Spleen (tissue), 13 donors: ENCODE data around the gene LEKR1. TPM values are rescaled to one million over a fixed set of nuclear protein-coding genes. Genes with fewer than 3 reads are reported as not detected.

Experiments used
- DNase-seq: peaks from one replicate; pipeline ENCODE4 v3.0.0-alpha.2; 2020
- H3K27ac ChIP-seq, 8 donors: fragments of 200-600 bp; sonication (generic) in 7 of 8; 1 replicate in 4 of 8; 2 replicates in 4 of 8; pipeline versions ENCODE4 v1.5.0 to v1.8.0; 2016 to 2021; ENCODE audit warnings: inconsistent platforms in 4 of 8, mild to moderate bottlenecking in 4 of 8, moderate library complexity in 1 of 8
- H3K27me3 ChIP-seq, 7 donors: fragments of 200-600 bp; sonication (generic) in 6 of 7; replicated peaks in 1 of 7; 1 replicate in 4 of 7; 2 replicates in 3 of 7; pipeline versions ENCODE4 v1.5.0 to v1.8.0; 2016 to 2021; ENCODE audit warnings: inconsistent platforms in 3 of 7, mild to moderate bottlenecking in 1 of 7
- H3K36me3 ChIP-seq, 6 donors: fragments of 200-600 bp; sonication (generic) in 5 of 6; 1 replicate in 4 of 6; 2 replicates in 2 of 6; pipeline versions ENCODE4 v1.5.0 to v1.8.0; 2016 to 2021; ENCODE audit warnings: inconsistent platforms in 2 of 6
- H3K4me1 ChIP-seq, 6 donors: fragments of 200-600 bp; sonication (generic) in 5 of 6; 1 replicate in 3 of 6; 2 replicates in 3 of 6; pipeline versions ENCODE4 v1.5.0 to v1.8.0; 2016 to 2021; ENCODE audit warnings: inconsistent platforms in 3 of 6
- H3K4me3 ChIP-seq, 8 donors: fragments of 200-600 bp; sonication (generic) in 7 of 8; 1 replicate in 4 of 8; 2 replicates in 4 of 8; pipeline versions ENCODE4 v1.5.0 to v1.8.0; 2016 to 2021; ENCODE audit warnings: inconsistent platforms in 4 of 8, mild to moderate bottlenecking in 4 of 8, moderate library complexity in 2 of 8
- H3K9me3 ChIP-seq, 8 donors: fragments of 200-600 bp; sonication (generic) in 7 of 8; 1 replicate in 4 of 8; 2 replicates in 4 of 8; pipeline versions ENCODE4 v1.5.0 to v1.8.0; 2016 to 2021; ENCODE audit warnings: inconsistent platforms in 4 of 8
- CTCF ChIP-seq, 11 experiments: fragments of 200-600 bp in 7 of 11; fragments of 450-650 bp in 4 of 11; sonication (generic) in 4 of 11; IDR thresholded peaks in 8 of 11; conservative IDR thresholded peaks in 3 of 11; 1 replicate in 7 of 11; 2 replicates in 4 of 11; pipeline versions ENCODE4 v1.4.0 to v1.8.0; 2016 to 2021; ENCODE audit warnings: antibody characterized with exemption in 11 of 11, inconsistent platforms in 4 of 11, mild to moderate bottlenecking in 1 of 11
- POLR2A ChIP-seq, 3 donors: fragments of 450-650 bp; IDR thresholded peaks; one replicate each; pipeline ENCODE4 v1.5.1; 2017; ENCODE audit warnings: antibody characterized with exemption in 3 of 3, mild to moderate bottlenecking in 1 of 3
- POLR2AphosphoS5 ChIP-seq, 3 donors: sonication (generic); formaldehyde crosslinking; IDR thresholded peaks; one replicate each; pipeline ENCODE4 v1.5.1; 2017; ENCODE audit warnings: antibody characterized with exemption in 3 of 3
- WGBS, 5 donors: extraction: QIAGEN DNeasy Blood & Tissue Kit in 3 of 5; methylation state at CpG; one replicate each; pipeline versions ENCODE4 v1.1.5 to v1.1.7; 2013 to 2018; 5-methylcytosine and 5-hydroxymethylcytosine counted together
- intact Hi-C: fragments of 100-400 bp; cut with DNase I; formaldehyde crosslinking; loops from one replicate; pipeline ENCODE4 v1.15.0; 2023; ENCODE audit warnings: low total_unique reads
- long read RNA-seq, 2 donors: transcript quantifications; one replicate each; lab custom pipeline, GENCODE V29; 2026
- polyA plus RNA-seq, 3 donors: library from polyadenylated mRNA; stranded (reverse); fragments of 200-250 nt; gene quantifications; one replicate each; pipeline ENCODE4 v1.2.1, GENCODE V29; 2013
- total RNA-seq, 7 donors: library from RNA; depleted of rRNA in 3 of 7; stranded (reverse); fragments of >200 nt in 3 of 7; fragmentation: NEBNext Ultra II Directional in 4 of 7; extraction: Animal tissue kit (Norgen Biotek cat#: 25700) in 4 of 7; gene quantifications; one replicate each; pipeline versions ENCODE4 v1.1.0 to v1.2.1, GENCODE V29; 2016 to 2021
- donor health status: healthy with polysubstance abuse.
- donor health status: DM: no; HTN: no; CAD: no; lungs with moderate emphysema.
- donor health status: DM: no; HTN: no; CAD: no.
- donor health status: Bipolar disorder and iron deficiency.
- donor health status: healthy.
- donor health status: DM: no; HTN: no; CAD: no.
- donor health status: DM: yes; HTN: yes; CAD: no.

Gene LEKR1
- total RNA-seq = 1 to 10 TPM; 1.9 to 7.5 (median 3.0) TPM
- under 1 TPM; 0.48 to 0.99 (median 0.96) TPM for polyA plus RNA-seq
- long read RNA-seq, donor 1 = 0 reads
- long read RNA-seq, donor 2 = 0 reads

GRCh38 chr3:156826144-156826895 is at the start of gene LEKR1:
LEKR1 (plus strand) TSS chr3:156826353; CDS start chr3:156829330, 2,977 bp downstream.
- intact Hi-C loops = no loop called here
- WGBS, 5 donors = 0 to 2% (median 0%) methylated on average over 30 to 63 of the region's 63 CpGs

GRCh38 chr3:156776871-156777270 is 49.3 kb upstream of the LEKR1 start:
- intact Hi-C loops = no loop called here
- no peak overlapping the region for H3K27ac ChIP-seq
- TF ChIP-seq POLR2AphosphoS5 (IDR thresholded peaks at IDR 0.05) (no peak), POLR2A (IDR thresholded peaks at IDR 0.05) (no peak), CTCF (IDR thresholded peaks at IDR 0.05 in 8 of 11, conservative IDR thresholded peaks at IDR 0.05 in 3 of 11) (no peak)
- H3K4me3 ChIP-seq = no peak overlapping the region
- H3K9me3 ChIP-seq = no peaks in the 10 kb centered on the region
- DNase-seq = no peak
- H3K27me3 ChIP-seq = no peaks in the 10 kb centered on the region
- H3K4me1 ChIP-seq = no peaks in the 10 kb centered on the region
- no peaks in the 10 kb centered on the region for H3K36me3 ChIP-seq

More at GRCh38 chr3:156826144-156826895, at the start of gene LEKR1:
- DNase-seq = peak; percentile 93
- Histone ChIP-seq H3K36me3 (no peaks in the 10 kb centered on the region), H3K4me3 (peak within 1 kb of the TSS; percentile 54 to 93 (median 72)), H3K27me3 (no peaks in the 10 kb centered on the region), H3K4me1 (peaks cover 4 to 19% (median 9%) of the 10 kb centered on the region in 6 donors), H3K9me3 (no peaks in the 10 kb centered on the region), H3K27ac (peak within 1 kb of the TSS; percentile 63 to 95 (median 90))
- TF ChIP-seq POLR2AphosphoS5 (IDR thresholded peaks at IDR 0.05) = peak; percentile 92 to 96 (median 94)
- peak in 1 of 3 donors; percentile 36 for TF ChIP-seq POLR2A (IDR thresholded peaks at IDR 0.05)
- TF ChIP-seq CTCF (IDR thresholded peaks at IDR 0.05 in 8 of 11, conservative IDR thresholded peaks at IDR 0.05 in 3 of 11) = peak in 1 of 11 experiments; percentile 12

GRCh38 chr3:156781310-156782230 is 44.6 kb upstream of the LEKR1 start:
- H3K36me3 ChIP-seq = no peaks in the 10 kb centered on the region
- no peak for DNase-seq
- no peak overlapping the region for H3K27ac ChIP-seq
- WGBS, 5 donors = 87 to 92% (median 91%) methylated on average over 4 of the region's 4 CpGs
- H3K4me1 ChIP-seq = no peaks in the 10 kb centered on the region
- TF ChIP-seq CTCF (IDR thresholded peaks at IDR 0.05 in 8 of 11, conservative IDR thresholded peaks at IDR 0.05 in 3 of 11) (no peak), POLR2A (IDR thresholded peaks at IDR 0.05) (no peak), POLR2AphosphoS5 (IDR thresholded peaks at IDR 0.05) (no peak)
- no peaks in the 10 kb centered on the region for H3K9me3 ChIP-seq
- intact Hi-C loops = no loop called here
- no peak overlapping the region for H3K4me3 ChIP-seq
- H3K27me3 ChIP-seq = no peaks in the 10 kb centered on the region
